Neural crest cell (in vitro differentiated cells): Measurements from ENCODE around the gene CDK6. TPM values are rescaled to one million over a fixed set of nuclear protein-coding genes. Genes with fewer than 3 reads are reported as not detected.
A peak's percentile ranks its signal among the peaks of the same experiment; 100 is the strongest.
"Not testable (repeated sequence)": the region's sequence is repeated elsewhere in the genome, so short reads cannot be mapped to it uniquely, and the experiment has no call there.

Source experiments
- DNase-seq: peaks from one replicate; pipeline ENCODE4 v3.0.0; 2021; ENCODE audit warnings: low read depth, mixed read lengths, low spot score
- H3K27ac Mint-ChIP-seq: one replicate; pipeline ENCODE4 v1.8.0; 2021; ENCODE audit warnings: mild to moderate bottlenecking, mixed read lengths; ENCODE audit not compliant: unreplicated experiment
- H3K27me3 Mint-ChIP-seq: 2 replicates; pipeline ENCODE4 v1.8.0; 2021; ENCODE audit warnings: low read depth, mild to moderate bottlenecking, mixed read lengths
- H3K36me3 Mint-ChIP-seq: 2 replicates; pipeline ENCODE4 v1.8.0; 2021; ENCODE audit warnings: low read depth, mild to moderate bottlenecking, mixed read lengths
- H3K4me1 Mint-ChIP-seq: 2 replicates; pipeline ENCODE4 v1.8.0; 2021; ENCODE audit warnings: mixed read lengths
- H3K4me3 Mint-ChIP-seq: one replicate; pipeline ENCODE4 v1.8.0; 2021; ENCODE audit warnings: mild to moderate bottlenecking, mixed read lengths
- H3K9me3 Mint-ChIP-seq: 2 replicates; pipeline ENCODE4 v1.8.0; 2021; ENCODE audit warnings: mixed read lengths
- CTCF ChIP-seq: fragments of 200-600 bp; sonication (generic); conservative IDR thresholded peaks from 2 replicates; pipeline ENCODE4 v1.5.0; 2021; ENCODE audit warnings: antibody characterized with exemption, mild to moderate bottlenecking
- total RNA-seq: library from RNA; stranded (reverse); gene quantifications from 2 replicates; pipeline ENCODE4 v1.2.1, GENCODE V29; 2021

The CDK6 gene
- total RNA-seq, 1 donor from 2014 or later: 42.9 TPM

- Mint-ChIP-seq H3K36me3 (peaks cover 14% of the 10 kb centered on the region), H3K9me3 (no peaks in the 10 kb centered on the region), H3K4me1 (peaks cover 55% of the 10 kb centered on the region), H3K4me3 (peak overlapping the region; percentile 25), H3K27ac (peak overlapping the region; percentile 91), H3K27me3 (no peaks in the 10 kb centered on the region)
- no peak for TF ChIP-seq CTCF
- DNase-seq: no peak
Observed at GRCh38 chr7:92761391-92762097, 74.8 kb downstream of the CDK6 start.

GRCh38 chr7:92758796-92759431 is 77.5 kb downstream of the CDK6 start:
- H3K4me1 Mint-ChIP-seq: peaks cover 70% of the 10 kb centered on the region
- no peak for DNase-seq
- peak overlapping the region; percentile 78 for H3K27ac Mint-ChIP-seq
- no peaks in the 10 kb centered on the region for H3K27me3 Mint-ChIP-seq
- peak overlapping the region; percentile 14 for H3K4me3 Mint-ChIP-seq
- H3K9me3 Mint-ChIP-seq: no peaks in the 10 kb centered on the region
- H3K36me3 Mint-ChIP-seq: peaks cover 11% of the 10 kb centered on the region
- TF ChIP-seq CTCF: no peak

- peak overlapping the region; percentile 23 for H3K27ac Mint-ChIP-seq
- H3K9me3 Mint-ChIP-seq, H3K4me3 Mint-ChIP-seq, DNase-seq, H3K27me3 Mint-ChIP-seq: not testable (repeated sequence)
- peaks cover 11% of the 10 kb centered on the region for H3K36me3 Mint-ChIP-seq
- peaks cover 69% of the 10 kb centered on the region for H3K4me1 Mint-ChIP-seq
Observed at GRCh38 chr7:92757311-92757910, 79.0 kb downstream of the CDK6 start.

GRCh38 chr7:92755680-92756079 is 80.7 kb downstream of the CDK6 start:
- DNase-seq: no peak
- H3K9me3 Mint-ChIP-seq: no peaks in the 10 kb centered on the region
- H3K27me3 Mint-ChIP-seq: no peaks in the 10 kb centered on the region
- H3K27ac Mint-ChIP-seq: no peak overlapping the region
- TF ChIP-seq CTCF: no peak
- H3K4me3 Mint-ChIP-seq: peak overlapping the region; percentile 20
- H3K4me1 Mint-ChIP-seq: peaks cover 59% of the 10 kb centered on the region
- peaks cover 11% of the 10 kb centered on the region for H3K36me3 Mint-ChIP-seq

- peaks cover 11% of the 10 kb centered on the region for H3K36me3 Mint-ChIP-seq
- H3K27ac Mint-ChIP-seq: peak overlapping the region; percentile 88
- peak overlapping the region; percentile 39 for H3K4me3 Mint-ChIP-seq
- TF ChIP-seq CTCF: no peak
- peaks cover 58% of the 10 kb centered on the region for H3K4me1 Mint-ChIP-seq
- no peak for DNase-seq
- no peaks in the 10 kb centered on the region for H3K27me3 Mint-ChIP-seq
- H3K9me3 Mint-ChIP-seq: no peaks in the 10 kb centered on the region
Observed at GRCh38 chr7:92754919-92755581, 81.3 kb downstream of the CDK6 start.
